Activated CD4-positive, CD25-positive, alpha-beta regulatory T cell (primary cell): ENCODE data around the gene WWC2.
A peak's percentile ranks its signal among the peaks of the same experiment; 100 is the strongest.

Experiments
- DNase-seq, 4 experiments: peaks; one replicate each; lab custom pipeline; 2025; lab: John Stamatoyannopoulos, UW

The WWC2 gene

GRCh38 chr4:183329954-183330742, 231.1 kb downstream of the WWC2 start:
- no peak for DNase-seq

- DNase-seq = no peak
Observed at GRCh38 chr4:183330841-183331240, 231.8 kb downstream of the WWC2 start.

DNA sequence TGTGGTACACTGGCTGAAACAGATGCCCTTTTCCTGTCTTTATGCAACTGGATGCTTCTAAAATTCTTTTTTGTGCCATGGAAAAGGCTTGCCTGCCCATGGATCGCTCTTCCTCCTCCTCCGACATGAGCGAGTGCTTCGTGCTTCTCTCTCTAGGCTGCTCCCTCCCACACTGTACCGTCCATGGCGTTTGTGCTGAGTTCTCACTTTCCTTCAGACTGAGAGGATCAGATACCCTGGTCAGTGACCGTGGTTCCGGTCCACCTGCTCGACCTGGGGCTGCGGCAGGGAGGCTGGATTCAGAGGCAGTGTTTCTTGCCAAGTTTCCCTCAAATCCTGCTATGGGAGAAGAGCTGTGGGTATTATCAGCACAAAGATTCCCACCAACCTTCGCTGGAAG, 233.4 kb downstream of the WWC2 start:
- DNase-seq = no peak

GRCh38 chr4:183333202-183333601, 234.1 kb downstream of the WWC2 start:
- DNase-seq = no peak

DNA sequence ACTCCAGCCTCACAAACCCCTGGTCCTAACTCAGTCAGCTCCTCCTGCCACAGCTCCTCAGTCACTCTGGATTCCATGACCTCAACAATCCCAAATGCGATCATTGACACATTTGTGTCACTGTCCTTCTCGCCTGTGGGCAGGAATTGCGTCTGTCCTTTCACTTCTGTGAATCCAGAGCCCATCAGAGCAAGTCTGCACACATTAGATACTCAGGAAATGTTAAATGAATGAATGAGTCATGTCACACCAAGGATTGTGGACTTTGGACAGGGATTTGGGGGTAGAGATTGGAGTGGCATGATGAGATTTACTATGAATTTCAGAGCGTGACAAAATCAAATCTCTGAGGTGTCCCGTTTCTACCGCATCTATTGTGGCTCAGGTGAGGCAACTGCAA, 234.9 kb downstream of the WWC2 start:
- no peak for DNase-seq

DNA sequence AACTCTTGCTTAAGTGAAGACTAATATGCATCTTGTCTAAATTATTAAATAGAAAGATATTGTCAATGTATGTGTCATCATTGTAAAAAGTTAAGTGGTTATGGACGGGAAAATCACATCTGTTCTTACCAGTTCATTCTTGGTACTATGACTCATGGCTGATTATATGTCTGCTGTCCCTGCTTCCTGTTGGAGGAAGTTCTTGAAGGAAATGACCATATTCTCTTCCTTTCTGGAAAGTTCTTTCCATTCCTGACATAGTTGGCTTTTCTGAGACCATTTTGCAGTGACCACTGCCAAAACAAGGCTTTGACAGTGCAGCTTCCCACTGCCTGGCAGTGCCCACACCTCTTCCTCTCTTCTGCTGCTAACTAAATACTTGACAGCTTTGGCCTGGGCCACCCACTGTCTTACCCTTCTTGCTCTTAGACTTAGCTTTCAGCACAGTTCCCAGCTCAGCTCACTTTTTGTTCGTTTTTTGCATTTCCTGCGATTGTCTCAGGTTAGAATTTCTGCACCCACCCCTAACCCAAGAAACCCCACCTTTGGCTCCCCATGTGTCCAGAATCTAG, 236.4 kb downstream of the WWC2 start:
- DNase-seq = no peak

- DNase-seq = no peak
Observed at GRCh38 chr4:183337349-183337748, 238.3 kb downstream of the WWC2 start.

GRCh38 chr4:183337833-183338232, 238.8 kb downstream of the WWC2 start:
- DNase-seq = no peak

- DNase-seq = no peak
Observed at GRCh38 chr4:183342541-183343533, 243.8 kb downstream of the WWC2 start.

GRCh38 chr4:183343730-183344129, 244.7 kb downstream of the WWC2 start:
- no peak for DNase-seq

- no peak for DNase-seq
Observed at GRCh38 chr4:183344523-183345255, 245.6 kb downstream of the WWC2 start.

- no peak for DNase-seq
Observed at GRCh38 chr4:183345261-183345660, 246.2 kb downstream of the WWC2 start.

DNA sequence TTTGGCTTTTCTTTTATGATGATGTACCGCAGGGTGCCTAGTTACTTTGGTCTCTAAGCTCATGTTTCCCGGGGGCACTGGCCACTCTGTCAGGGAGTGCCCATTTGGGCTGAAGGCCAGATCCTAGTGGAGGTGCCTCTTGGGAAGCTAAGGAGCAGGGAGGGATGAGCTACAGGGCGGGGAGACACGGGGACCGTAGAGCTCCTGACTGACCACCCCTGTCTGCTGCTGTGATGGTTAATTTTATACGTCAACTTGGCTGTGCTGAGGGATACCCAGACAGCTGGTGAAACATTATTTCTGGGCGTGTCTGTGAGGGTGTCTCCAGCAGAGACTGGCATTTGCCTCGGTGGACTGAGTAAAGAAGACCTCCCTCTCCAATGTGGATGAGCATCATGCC, 248.1 kb downstream of the WWC2 start:
- no peak for DNase-seq

DNA sequence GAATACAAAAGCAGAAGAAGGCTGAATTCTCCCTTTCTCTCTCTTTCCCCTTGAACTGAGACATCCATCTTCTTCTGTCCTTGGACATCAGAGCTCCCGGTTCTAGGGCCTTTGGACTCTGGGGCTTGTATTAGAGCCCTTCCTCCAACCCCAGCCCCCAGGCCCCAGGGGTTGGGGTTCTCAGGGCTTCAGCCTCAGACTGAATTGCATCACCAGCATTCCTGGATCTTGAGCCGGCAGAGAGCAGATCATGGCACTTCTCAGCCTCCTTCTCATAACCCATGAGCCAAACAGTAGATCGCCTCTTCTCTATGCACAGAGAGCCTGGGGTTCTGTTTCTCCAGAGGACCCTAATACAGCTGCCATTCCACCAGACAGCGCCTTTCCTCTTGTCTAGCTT, 248.5 kb downstream of the WWC2 start:
- DNase-seq = no peak

DNA sequence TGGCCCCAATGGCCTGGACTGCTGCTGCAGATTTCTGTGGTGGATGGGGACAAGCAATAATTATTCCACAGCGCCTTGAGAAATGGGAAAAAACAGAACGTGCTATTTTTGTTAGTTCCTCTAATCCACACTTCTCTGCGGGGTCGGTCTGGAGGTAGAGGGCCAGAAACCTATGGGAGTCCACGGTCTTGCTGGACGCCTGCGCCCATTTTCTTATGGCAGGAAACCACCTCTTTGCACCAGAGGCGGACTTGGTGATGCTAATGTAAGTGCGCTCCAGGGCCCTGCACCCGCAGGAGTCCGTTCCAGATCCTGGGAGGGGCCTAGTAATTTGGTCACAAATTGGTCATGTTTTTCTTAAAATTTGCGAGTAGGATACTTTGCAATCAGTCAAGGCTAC, 249.1 kb downstream of the WWC2 start:
- no peak for DNase-seq

- peak in 1 of 4 experiments; percentile 14 for DNase-seq
Observed at GRCh38 chr4:183348706-183349659, 249.9 kb downstream of the WWC2 start.

DNA sequence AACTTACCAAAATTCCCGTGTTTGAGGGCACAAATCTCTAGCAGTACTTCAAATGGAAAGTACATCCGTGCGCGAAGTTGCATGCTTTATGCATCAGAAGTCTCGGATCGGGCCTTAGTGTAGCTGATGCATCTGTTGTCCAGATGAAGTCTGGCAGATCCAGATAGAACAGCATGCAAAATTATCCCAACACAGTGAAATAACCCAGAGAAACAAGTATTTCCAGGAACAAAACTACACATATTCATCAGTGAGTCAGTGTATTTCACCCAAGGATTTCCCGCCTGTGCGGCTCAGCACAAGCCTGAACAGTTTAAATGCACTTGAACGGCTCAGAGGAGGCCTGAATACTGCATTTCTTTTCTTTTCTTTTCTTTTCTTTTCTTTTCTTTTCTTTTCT, 250.6 kb downstream of the WWC2 start:
- DNase-seq = no peak

GRCh38 chr4:183350317-183351071, 251.4 kb downstream of the WWC2 start:
- no peak for DNase-seq

DNA sequence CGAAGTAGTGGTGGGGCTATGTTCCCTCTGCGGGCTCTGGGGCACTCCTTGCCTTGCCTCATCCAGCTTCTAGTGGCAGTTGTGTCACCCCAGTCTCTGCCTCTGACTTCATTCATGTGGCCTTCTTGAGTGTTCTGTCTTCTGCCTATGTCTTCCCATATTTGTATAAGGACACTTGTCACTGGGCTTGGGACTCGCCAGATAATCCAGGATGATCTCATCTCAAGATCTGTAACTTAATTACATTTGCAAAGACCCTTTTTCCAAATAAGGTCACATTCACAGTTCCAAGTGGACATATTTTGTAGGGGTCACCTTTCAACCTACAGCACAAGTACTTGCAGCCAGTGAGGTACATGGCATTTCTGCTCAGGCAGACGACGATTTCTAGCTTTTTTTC, 253.5 kb downstream of the WWC2 start:
- no peak for DNase-seq

DNA sequence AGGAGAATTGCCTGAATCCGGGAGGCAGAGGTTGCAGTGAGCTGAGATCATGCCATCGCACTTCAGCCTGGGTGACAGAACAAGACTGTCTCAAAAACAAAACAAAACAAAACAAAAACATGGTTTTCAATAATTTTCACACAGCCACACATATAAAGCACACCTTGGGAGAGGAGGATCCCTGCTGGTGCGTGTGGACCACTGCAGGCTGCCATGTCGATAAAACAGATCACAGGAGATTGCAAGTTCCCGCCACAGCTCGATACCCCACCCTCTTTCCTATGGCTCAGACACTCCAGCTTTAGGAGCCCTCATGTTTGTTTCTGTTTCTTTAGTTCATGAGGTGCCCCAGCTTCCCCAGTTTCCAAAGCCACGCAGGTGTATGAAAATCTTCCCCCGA, 254.5 kb downstream of the WWC2 start:
- DNase-seq = no peak
